ENCODE data around the gene FCAMR.

The FCAMR gene

DNA sequence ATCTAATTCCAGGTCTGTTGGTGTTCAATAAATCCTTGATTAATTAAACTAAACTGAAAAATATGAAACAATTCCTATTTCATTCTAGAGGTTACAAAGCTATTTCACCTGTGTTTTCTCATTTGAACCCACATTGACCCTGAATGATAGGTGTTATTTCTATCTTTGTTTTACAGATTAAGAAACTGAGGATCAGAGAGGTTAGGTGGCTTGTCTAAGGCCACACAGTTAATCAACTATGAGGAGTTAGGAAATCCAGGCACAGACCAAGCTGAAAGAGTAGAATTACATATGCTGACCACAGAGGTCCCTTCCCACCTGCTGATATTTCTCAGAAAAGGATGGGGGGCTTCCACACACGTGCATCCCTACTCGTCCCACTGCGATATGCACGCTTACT lies 24.5 kb downstream of the FCAMR start:
- Histone ChIP-seq H3K18ac (ENCODE audit: low read depth in 1 of 2, low read length in 2 of 2) (no peak overlapping the region), H2BK12ac (ENCODE audit: low read length in 2 of 2) (no peak overlapping the region), H3K4me2 (ENCODE audit: low read length, poor library complexity, severe bottlenecking) (no peak overlapping the region), H2AFZ (ENCODE audit: low read depth, low read length) (no peak overlapping the region), H3K23ac (ENCODE audit: low read length in 2 of 2) (no peak overlapping the region), H3K4me3 (ENCODE audit: insufficient read depth in 1 of 2, low read depth in 1 of 2, low read length in 2 of 2) (no peak overlapping the region), H3K4me1 (ENCODE audit: control insufficient read depth, insufficient read depth, low read depth, low read length) (peaks cover 6% of the 10 kb centered on the region), H4K8ac (ENCODE audit: low read length) (no peak overlapping the region), H2BK5ac (ENCODE audit: low read depth, low read length, poor library complexity, severe bottlenecking) (no peak overlapping the region), H3K4ac (ENCODE audit: low read depth in 1 of 2, low read length in 2 of 2) (no peak overlapping the region), H3K79me1 (replicated peaks; ENCODE audit: low read length, poor library complexity, severe bottlenecking) (no peaks in the 10 kb centered on the region), H3K9ac (ENCODE audit: low read length) (no peak overlapping the region), H4K91ac (ENCODE audit: low read length) (no peak overlapping the region), H3K9me3 (ENCODE audit: control insufficient read depth, low read length) (peaks cover 8% of the 10 kb centered on the region), H3K27ac (ENCODE audit: low read length, poor library complexity, severe bottlenecking) (no peak overlapping the region), H2BK15ac (ENCODE audit: low read depth, poor library complexity, severe bottlenecking) (no peak overlapping the region), H3K14ac (ENCODE audit: low read length in 2 of 2) (no peak overlapping the region), H3K36me3 (ENCODE audit: control insufficient read depth in 1 of 2, insufficient read depth in 2 of 2, low read depth in 1 of 2, low read length in 2 of 2) (no peaks in the 10 kb centered on the region), H2AK5ac (ENCODE audit: low read length, severe bottlenecking) (no peak overlapping the region), H3K27me3 (ENCODE audit: control insufficient read depth in 1 of 2, insufficient read depth in 1 of 2, low read length in 2 of 2) (peaks cover 7 to 81% of the 10 kb centered on the region in 2 experiments), H2BK120ac (ENCODE audit: low read depth, low read length) (no peak overlapping the region)
- DNase-seq = no peak
- 88% methylated on average over 4 of the region's 4 CpGs for WGBS

DNA sequence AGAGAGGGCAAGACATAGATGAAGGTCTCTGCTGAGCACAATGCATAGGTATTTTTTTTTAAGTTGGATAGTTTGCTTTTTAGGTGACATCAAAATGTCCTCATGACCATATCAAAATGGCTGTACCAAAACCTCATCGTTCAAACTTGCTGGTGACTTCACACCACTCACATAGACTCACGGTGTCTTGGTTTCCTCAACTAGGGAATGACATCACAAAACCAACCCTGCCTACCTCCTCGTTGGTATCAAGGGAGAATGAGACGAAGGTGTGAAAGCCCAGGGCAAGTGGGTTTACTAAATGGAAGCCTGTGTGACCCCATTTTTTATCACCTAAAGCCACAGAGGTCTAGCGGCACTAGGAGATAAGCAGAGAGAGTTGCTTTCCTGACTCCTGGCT lies 25.6 kb downstream of the FCAMR start:
- no peak overlapping the region for H3K14ac ChIP-seq (ENCODE audit: low read length in 2 of 2)
- no peak overlapping the region for H3K4me3 ChIP-seq (ENCODE audit: insufficient read depth in 1 of 2, low read depth in 1 of 2, low read length in 2 of 2)
- DNase-seq = no peak
- H3K9me3 ChIP-seq (ENCODE audit: control insufficient read depth, low read length) = peaks cover 3% of the 10 kb centered on the region
- no peak overlapping the region for H3K4me2 ChIP-seq (ENCODE audit: low read length, poor library complexity, severe bottlenecking)
- H2AK5ac ChIP-seq (ENCODE audit: low read length, severe bottlenecking) = no peak overlapping the region
- H3K23ac ChIP-seq (ENCODE audit: low read length in 2 of 2) = no peak overlapping the region
- H3K27me3 ChIP-seq (ENCODE audit: control insufficient read depth in 1 of 2, insufficient read depth in 1 of 2, low read length in 2 of 2) = peaks cover 7 to 79% of the 10 kb centered on the region in 2 experiments
- no peak overlapping the region for H4K91ac ChIP-seq (ENCODE audit: low read length)
- no peak overlapping the region for H2BK5ac ChIP-seq (ENCODE audit: low read depth, low read length, poor library complexity, severe bottlenecking)
- H2BK12ac ChIP-seq (ENCODE audit: low read length in 2 of 2) = no peak overlapping the region
- H3K9ac ChIP-seq (ENCODE audit: low read length) = no peak overlapping the region
- 72% methylated on average over 5 of the region's 5 CpGs for WGBS
- H3K4ac ChIP-seq (ENCODE audit: low read depth in 1 of 2, low read length in 2 of 2) = no peak overlapping the region
- H2BK15ac ChIP-seq (ENCODE audit: low read depth, poor library complexity, severe bottlenecking) = no peak overlapping the region
- H3K4me1 ChIP-seq (ENCODE audit: control insufficient read depth, insufficient read depth, low read depth, low read length) = peaks cover 6% of the 10 kb centered on the region
- H3K18ac ChIP-seq (ENCODE audit: low read depth in 1 of 2, low read length in 2 of 2) = no peak overlapping the region
- no peaks in the 10 kb centered on the region for H3K36me3 ChIP-seq (ENCODE audit: control insufficient read depth in 1 of 2, insufficient read depth in 2 of 2, low read depth in 1 of 2, low read length in 2 of 2)
- H2AFZ ChIP-seq (ENCODE audit: low read depth, low read length) = no peak overlapping the region
- H4K8ac ChIP-seq (ENCODE audit: low read length) = no peak overlapping the region
- H3K27ac ChIP-seq (ENCODE audit: low read length, poor library complexity, severe bottlenecking) = no peak overlapping the region
- no peaks in the 10 kb centered on the region for H3K79me1 ChIP-seq (replicated peaks; ENCODE audit: low read length, poor library complexity, severe bottlenecking)
- no peak overlapping the region for H2BK120ac ChIP-seq (ENCODE audit: low read depth, low read length)

DNA sequence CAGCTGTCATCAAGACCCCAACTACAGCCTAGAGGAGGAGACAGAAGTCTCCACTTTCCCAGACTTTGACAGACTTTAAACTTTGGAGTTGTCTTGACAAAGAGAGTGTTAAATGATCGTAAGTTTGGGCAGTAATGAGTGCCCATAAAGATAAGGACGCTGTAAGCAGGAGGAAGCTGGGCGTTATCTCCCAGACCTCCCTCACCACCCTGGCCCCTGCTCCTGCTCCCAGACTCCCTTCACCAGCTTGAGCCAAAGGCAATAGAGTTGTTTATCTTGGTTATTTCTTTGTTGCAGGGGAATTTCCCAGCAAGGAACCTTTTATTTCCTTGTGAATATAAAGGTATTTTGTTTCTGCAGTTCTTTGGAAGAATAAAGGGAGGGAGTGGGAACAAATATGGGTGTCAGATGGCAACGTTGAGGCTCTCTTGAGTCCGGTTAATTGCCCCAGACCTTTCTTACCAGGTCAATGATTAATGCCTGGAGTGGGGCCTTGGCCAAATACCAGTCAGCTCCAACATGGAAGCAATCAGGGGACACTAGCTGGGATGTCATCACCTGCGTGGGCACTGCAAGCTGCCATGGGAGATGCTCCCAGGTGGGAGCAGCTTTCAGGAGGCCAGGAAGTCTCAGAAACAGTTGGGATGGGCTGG lies 28.4 kb downstream of the FCAMR start:
- Histone ChIP-seq H2BK12ac (ENCODE audit: low read length in 2 of 2) (no peak overlapping the region), H2AFZ (ENCODE audit: low read depth, low read length) (no peak overlapping the region), H3K4me1 (ENCODE audit: control insufficient read depth, insufficient read depth, low read depth, low read length) (peaks cover 4% of the 10 kb centered on the region), H3K9me3 (ENCODE audit: control insufficient read depth, low read length) (no peaks in the 10 kb centered on the region), H3K4me3 (ENCODE audit: insufficient read depth in 1 of 2, low read depth in 1 of 2, low read length in 2 of 2) (no peak overlapping the region), H4K91ac (ENCODE audit: low read length) (no peak overlapping the region), H3K14ac (ENCODE audit: low read length in 2 of 2) (no peak overlapping the region), H3K4ac (ENCODE audit: low read depth in 1 of 2, low read length in 2 of 2) (no peak overlapping the region), H2BK15ac (ENCODE audit: low read depth, poor library complexity, severe bottlenecking) (no peak overlapping the region), H3K18ac (ENCODE audit: low read depth in 1 of 2, low read length in 2 of 2) (no peak overlapping the region), H2AK5ac (ENCODE audit: low read length, severe bottlenecking) (peak overlapping the region; percentile 72), H3K27ac (ENCODE audit: low read length, poor library complexity, severe bottlenecking) (no peak overlapping the region), H3K9ac (ENCODE audit: low read length) (no peak overlapping the region), H3K36me3 (ENCODE audit: control insufficient read depth in 1 of 2, insufficient read depth in 2 of 2, low read depth in 1 of 2, low read length in 2 of 2) (no peaks in the 10 kb centered on the region), H3K4me2 (ENCODE audit: low read length, poor library complexity, severe bottlenecking) (no peak overlapping the region), H4K8ac (ENCODE audit: low read length) (no peak overlapping the region), H3K27me3 (ENCODE audit: control insufficient read depth in 1 of 2, insufficient read depth in 1 of 2, low read length in 2 of 2) (peaks cover 7 to 70% of the 10 kb centered on the region in 2 experiments), H3K23ac (ENCODE audit: low read length in 2 of 2) (no peak overlapping the region), H2BK120ac (ENCODE audit: low read depth, low read length) (no peak overlapping the region), H3K79me1 (replicated peaks; ENCODE audit: low read length, poor library complexity, severe bottlenecking) (no peaks in the 10 kb centered on the region), H2BK5ac (ENCODE audit: low read depth, low read length, poor library complexity, severe bottlenecking) (no peak overlapping the region)
- 64% methylated on average over 3 of the region's 6 CpGs for WGBS
- no peak for DNase-seq

DNA sequence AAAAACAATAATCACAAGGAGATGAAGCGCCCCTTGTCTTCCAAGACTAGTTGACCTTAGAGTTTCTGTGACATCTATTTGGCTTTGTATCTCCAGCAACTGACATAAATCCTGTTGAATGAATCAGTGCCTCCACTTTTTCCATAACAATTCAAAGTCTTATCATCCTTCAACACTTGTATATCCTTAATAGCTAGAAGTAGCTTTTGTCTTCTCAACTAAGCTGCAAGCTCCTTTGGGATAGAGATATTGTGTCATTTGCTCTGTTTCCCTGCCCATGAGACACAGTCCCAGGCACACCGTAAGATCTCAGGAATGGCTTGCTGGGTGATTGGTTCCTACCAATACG lies 29.7 kb downstream of the FCAMR start:
- peaks cover 4% of the 10 kb centered on the region for H3K4me1 ChIP-seq (ENCODE audit: control insufficient read depth, insufficient read depth, low read depth, low read length)
- no peak overlapping the region for H2AFZ ChIP-seq (ENCODE audit: low read depth, low read length)
- no peak overlapping the region for H3K4me2 ChIP-seq (ENCODE audit: low read length, poor library complexity, severe bottlenecking)
- H3K23ac ChIP-seq (ENCODE audit: low read length in 2 of 2) = no peak overlapping the region
- H2BK12ac ChIP-seq (ENCODE audit: low read length in 2 of 2) = no peak overlapping the region
- no peak overlapping the region for H2BK120ac ChIP-seq (ENCODE audit: low read depth, low read length)
- no peak overlapping the region for H4K8ac ChIP-seq (ENCODE audit: low read length)
- no peaks in the 10 kb centered on the region for H3K9me3 ChIP-seq (ENCODE audit: control insufficient read depth, low read length)
- H2AK5ac ChIP-seq (ENCODE audit: low read length, severe bottlenecking) = no peak overlapping the region
- H3K79me1 ChIP-seq (replicated peaks; ENCODE audit: low read length, poor library complexity, severe bottlenecking) = no peaks in the 10 kb centered on the region
- no peak overlapping the region for H2BK5ac ChIP-seq (ENCODE audit: low read depth, low read length, poor library complexity, severe bottlenecking)
- no peak overlapping the region for H4K91ac ChIP-seq (ENCODE audit: low read length)
- H2BK15ac ChIP-seq (ENCODE audit: low read depth, poor library complexity, severe bottlenecking) = no peak overlapping the region
- no peak overlapping the region for H3K4me3 ChIP-seq (ENCODE audit: insufficient read depth in 1 of 2, low read depth in 1 of 2, low read length in 2 of 2)
- no peak overlapping the region for H3K4ac ChIP-seq (ENCODE audit: low read depth in 1 of 2, low read length in 2 of 2)
- H3K9ac ChIP-seq (ENCODE audit: low read length) = no peak overlapping the region
- H3K27me3 ChIP-seq (ENCODE audit: control insufficient read depth in 1 of 2, insufficient read depth in 1 of 2, low read length in 2 of 2) = peaks cover 7 to 70% of the 10 kb centered on the region in 2 experiments
- no peak overlapping the region for H3K27ac ChIP-seq (ENCODE audit: low read length, poor library complexity, severe bottlenecking)
- no peak overlapping the region for H3K18ac ChIP-seq (ENCODE audit: low read depth in 1 of 2, low read length in 2 of 2)
- no peaks in the 10 kb centered on the region for H3K36me3 ChIP-seq (ENCODE audit: control insufficient read depth in 1 of 2, insufficient read depth in 2 of 2, low read depth in 1 of 2, low read length in 2 of 2)
- DNase-seq = no peak
- WGBS = 81% methylated on average over 3 of the region's 3 CpGs
- no peak overlapping the region for H3K14ac ChIP-seq (ENCODE audit: low read length in 2 of 2)

Measured in mesenchymal stem cell (in vitro differentiated cells and primary cell).